ENCODE measurements around the gene RBCK1. TPM values are rescaled to one million over a fixed set of nuclear protein-coding genes. Genes with fewer than 3 reads are reported as not detected.

RBCK1 gene
- polyA plus RNA-seq, 3 donors from 2014 or later: 110 to 131 (median 126) TPM

DNA sequence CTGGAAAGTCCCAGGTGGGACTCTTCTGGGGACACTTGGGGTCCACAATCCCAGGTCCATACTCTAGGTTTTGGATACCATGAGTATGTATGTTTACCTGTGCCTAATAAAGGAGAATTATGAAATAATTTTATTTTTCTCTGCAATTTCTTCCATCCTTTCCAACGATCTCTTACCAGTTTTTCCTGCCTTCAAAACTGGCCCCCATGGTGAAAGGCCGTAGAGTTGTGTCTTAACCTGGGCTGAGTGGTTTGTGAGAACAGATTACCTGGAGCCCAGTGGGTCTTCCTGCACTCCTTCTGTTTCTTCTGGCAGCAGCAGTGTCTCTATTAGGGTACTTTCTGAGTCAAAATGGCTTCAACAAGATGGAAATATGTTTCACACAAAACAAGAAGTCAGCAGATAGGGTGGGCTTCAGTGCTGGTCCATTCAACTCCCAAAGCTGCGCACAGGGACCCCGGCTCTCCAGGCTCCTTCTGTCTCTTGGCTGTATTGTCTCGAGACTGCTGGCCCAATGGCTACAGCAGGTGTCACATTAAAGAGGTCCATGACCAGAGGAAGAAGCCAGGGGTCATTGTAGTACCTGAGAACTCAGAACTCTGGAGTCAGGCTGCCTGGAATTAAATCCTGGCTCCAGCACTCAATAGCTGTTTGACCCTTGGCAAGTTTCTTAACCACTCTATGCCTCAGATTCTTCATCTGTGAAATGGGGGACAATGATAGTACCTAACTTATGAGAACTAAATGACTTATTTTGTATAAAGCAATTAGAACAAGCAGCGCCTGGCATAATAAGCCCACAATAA is 10.5 kb upstream of the RBCK1 start:
- no peaks in the 10 kb centered on the region for H3K9me3 Mint-ChIP-seq
- H3K27ac Mint-ChIP-seq: no peak overlapping the region
- H3K36me3 Mint-ChIP-seq: peaks cover 3 to 20% (median 8%) of the 10 kb centered on the region in 3 donors
- DNase-seq: no peak
- H3K4me3 Mint-ChIP-seq: no peak overlapping the region
- peaks cover under 1 to 3% of the 10 kb centered on the region in 2 donors for H3K4me1 Mint-ChIP-seq
- peaks cover 0 to 4% (median 2%) of the 10 kb centered on the region in 3 donors for H3K27me3 Mint-ChIP-seq (ENCODE audit: low read depth in 3 of 3)

DNA sequence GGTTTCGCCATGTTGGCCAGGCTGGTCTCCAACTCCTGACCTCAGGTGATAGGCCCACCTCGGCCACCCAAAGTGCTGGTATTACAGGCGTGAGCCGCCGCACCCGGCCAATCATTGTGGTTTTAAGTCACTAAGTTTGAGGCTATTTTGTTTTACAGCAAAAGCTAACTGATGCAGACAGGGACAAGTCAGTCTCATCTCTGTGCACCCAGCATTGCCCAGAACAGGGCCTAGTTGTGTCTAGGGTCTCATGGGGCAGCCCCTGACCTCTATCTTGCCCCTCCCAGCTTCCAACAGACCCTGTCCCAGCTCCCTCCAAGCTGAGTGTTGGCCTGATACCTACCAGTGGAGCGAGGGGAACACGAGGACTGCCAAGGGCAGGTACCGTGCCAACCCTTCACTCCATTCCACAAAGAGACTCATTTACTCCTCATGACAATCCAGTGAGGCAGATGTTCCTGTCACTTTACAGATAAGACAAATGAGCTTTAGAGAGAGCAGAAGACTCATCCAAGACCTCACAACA is 8.9 kb upstream of the RBCK1 start:
- Mint-ChIP-seq H3K27me3 (ENCODE audit: low read depth in 3 of 3) (peaks cover 0 to 5% (median 0%) of the 10 kb centered on the region in 3 donors), H3K36me3 (peaks cover 3 to 9% (median 3%) of the 10 kb centered on the region in 3 donors), H3K4me1 (peaks cover 4 to 6% of the 10 kb centered on the region in 2 donors), H3K9me3 (no peaks in the 10 kb centered on the region), H3K4me3 (no peak overlapping the region), H3K27ac (peak overlapping the region in 1 of 6 donors; percentile 46)
- DNase-seq: no peak

- H3K27ac Mint-ChIP-seq: no peak overlapping the region
- H3K4me3 Mint-ChIP-seq: no peak overlapping the region
- no peaks in the 10 kb centered on the region for H3K9me3 Mint-ChIP-seq
- H3K4me1 Mint-ChIP-seq: peaks cover 4 to 6% of the 10 kb centered on the region in 2 donors
- DNase-seq: no peak
- peaks cover 3 to 5% (median 3%) of the 10 kb centered on the region in 3 donors for H3K36me3 Mint-ChIP-seq
- peaks cover 0 to 5% (median 1%) of the 10 kb centered on the region in 3 donors for H3K27me3 Mint-ChIP-seq (ENCODE audit: low read depth in 3 of 3)
These were observed 8.0 kb upstream of the RBCK1 start for GRCh38 chr20:400128-400453.

- H3K9me3 Mint-ChIP-seq: no peaks in the 10 kb centered on the region
- H3K27ac Mint-ChIP-seq: no peak overlapping the region
- no peak for DNase-seq
- no peak overlapping the region for H3K4me3 Mint-ChIP-seq
- H3K36me3 Mint-ChIP-seq: peaks cover 3 to 5% (median 3%) of the 10 kb centered on the region in 3 donors
- peaks cover 4 to 6% of the 10 kb centered on the region in 2 donors for H3K4me1 Mint-ChIP-seq
- H3K27me3 Mint-ChIP-seq (ENCODE audit: low read depth in 3 of 3): peaks cover 0 to 5% (median 2%) of the 10 kb centered on the region in 3 donors
These were observed 7.4 kb upstream of the RBCK1 start for GRCh38 chr20:400454-401275.

GRCh38 chr20:401682-402495 is 6.2 kb upstream of the RBCK1 start:
- Mint-ChIP-seq H3K9me3 (no peaks in the 10 kb centered on the region), H3K36me3 (peaks cover 2 to 3% (median 3%) of the 10 kb centered on the region in 3 donors), H3K27ac (no peak overlapping the region), H3K4me1 (peaks cover 7 to 10% of the 10 kb centered on the region in 2 donors), H3K4me3 (no peak overlapping the region), H3K27me3 (ENCODE audit: low read depth in 3 of 3) (peaks cover 2 to 5% (median 3%) of the 10 kb centered on the region in 3 donors)
- DNase-seq: no peak

DNA sequence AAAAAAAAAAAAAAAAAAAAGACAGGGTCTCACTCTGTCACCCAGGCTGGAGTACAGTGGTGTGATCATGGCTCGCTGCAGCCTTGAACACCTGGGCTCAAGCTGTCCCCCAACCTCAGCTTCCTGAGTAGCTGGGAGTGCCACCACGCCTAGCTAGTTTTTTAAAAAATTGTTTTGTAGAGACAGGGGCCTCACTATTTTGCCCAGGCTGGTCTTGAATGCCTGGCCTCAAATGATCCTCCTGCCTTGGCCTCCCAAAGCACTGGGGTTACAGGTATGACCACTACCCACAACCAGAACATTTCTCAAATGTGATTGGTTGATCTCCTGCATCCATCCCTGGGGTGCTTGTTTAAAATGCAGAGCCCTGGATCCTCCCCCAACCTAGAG is 5.6 kb upstream of the RBCK1 start:
- no peak overlapping the region for H3K27ac Mint-ChIP-seq
- peaks cover 8 to 10% (median 9%) of the 10 kb centered on the region in 3 donors for H3K27me3 Mint-ChIP-seq (ENCODE audit: low read depth in 3 of 3)
- peaks cover 0 to 3% (median 3%) of the 10 kb centered on the region in 3 donors for H3K36me3 Mint-ChIP-seq
- DNase-seq: no peak
- H3K4me3 Mint-ChIP-seq: no peak overlapping the region
- no peaks in the 10 kb centered on the region for H3K9me3 Mint-ChIP-seq
- H3K4me1 Mint-ChIP-seq: peaks cover 13 to 16% of the 10 kb centered on the region in 2 donors

DNA sequence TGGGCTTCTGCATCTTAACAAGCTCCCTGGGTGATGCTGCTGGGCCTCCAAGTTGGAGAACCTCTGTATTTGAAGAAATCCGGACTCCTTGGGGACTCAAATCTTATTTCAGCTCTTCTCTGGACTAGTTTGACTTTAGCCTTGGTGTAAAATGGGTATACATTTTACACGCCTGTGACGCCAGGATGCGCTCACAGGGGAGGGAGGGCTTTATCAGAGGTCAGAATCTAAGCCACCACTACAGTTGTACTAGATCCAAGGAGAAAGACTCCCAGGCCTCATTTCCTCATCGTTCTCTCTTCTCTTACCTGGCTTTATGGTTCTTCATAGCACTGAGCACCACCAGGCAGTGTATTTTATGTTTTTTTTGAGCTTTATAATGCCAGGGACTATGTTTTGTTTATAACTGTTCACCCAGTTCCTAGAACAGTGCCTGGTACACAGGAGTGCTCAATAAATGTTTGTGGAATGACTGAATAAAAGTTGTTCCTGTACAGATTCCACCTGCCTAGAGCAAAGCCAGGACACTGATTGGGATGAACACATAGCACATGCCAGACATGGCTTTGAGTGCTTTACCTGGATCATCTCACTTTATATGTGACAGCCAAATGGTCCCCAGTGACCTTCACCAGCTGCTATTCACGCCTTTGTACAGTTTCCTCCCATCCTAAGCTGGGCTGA is 5.1 kb upstream of the RBCK1 start:
- no peak overlapping the region for H3K4me3 Mint-ChIP-seq
- H3K4me1 Mint-ChIP-seq: peaks cover 14 to 17% of the 10 kb centered on the region in 2 donors
- no peaks in the 10 kb centered on the region for H3K9me3 Mint-ChIP-seq
- no peak for DNase-seq
- peaks cover 0 to 3% (median 3%) of the 10 kb centered on the region in 3 donors for H3K36me3 Mint-ChIP-seq
- H3K27me3 Mint-ChIP-seq (ENCODE audit: low read depth in 3 of 3): peaks cover 10% of the 10 kb centered on the region in 3 donors
- no peak overlapping the region for H3K27ac Mint-ChIP-seq

GRCh38 chr20:403582-403957 is 4.5 kb upstream of the RBCK1 start:
- peaks cover 0 to under 1% (median under 1%) of the 10 kb centered on the region in 3 donors for H3K36me3 Mint-ChIP-seq
- H3K27ac Mint-ChIP-seq: no peak overlapping the region
- no peak for DNase-seq
- H3K4me1 Mint-ChIP-seq: peaks cover 14 to 17% of the 10 kb centered on the region in 2 donors
- peaks cover 10 to 14% (median 10%) of the 10 kb centered on the region in 3 donors for H3K27me3 Mint-ChIP-seq (ENCODE audit: low read depth in 3 of 3)
- H3K9me3 Mint-ChIP-seq: no peaks in the 10 kb centered on the region
- H3K4me3 Mint-ChIP-seq: no peak overlapping the region

GRCh38 chr20:404088-404487 is 4.0 kb upstream of the RBCK1 start:
- no peaks in the 10 kb centered on the region for H3K9me3 Mint-ChIP-seq
- no peak overlapping the region for H3K27ac Mint-ChIP-seq
- peaks cover 10 to 17% (median 12%) of the 10 kb centered on the region in 3 donors for H3K27me3 Mint-ChIP-seq (ENCODE audit: low read depth in 3 of 3)
- no peak for DNase-seq
- no peaks in the 10 kb centered on the region for H3K36me3 Mint-ChIP-seq
- no peak overlapping the region for H3K4me3 Mint-ChIP-seq
- H3K4me1 Mint-ChIP-seq: peaks cover 18 to 20% of the 10 kb centered on the region in 2 donors

DNA sequence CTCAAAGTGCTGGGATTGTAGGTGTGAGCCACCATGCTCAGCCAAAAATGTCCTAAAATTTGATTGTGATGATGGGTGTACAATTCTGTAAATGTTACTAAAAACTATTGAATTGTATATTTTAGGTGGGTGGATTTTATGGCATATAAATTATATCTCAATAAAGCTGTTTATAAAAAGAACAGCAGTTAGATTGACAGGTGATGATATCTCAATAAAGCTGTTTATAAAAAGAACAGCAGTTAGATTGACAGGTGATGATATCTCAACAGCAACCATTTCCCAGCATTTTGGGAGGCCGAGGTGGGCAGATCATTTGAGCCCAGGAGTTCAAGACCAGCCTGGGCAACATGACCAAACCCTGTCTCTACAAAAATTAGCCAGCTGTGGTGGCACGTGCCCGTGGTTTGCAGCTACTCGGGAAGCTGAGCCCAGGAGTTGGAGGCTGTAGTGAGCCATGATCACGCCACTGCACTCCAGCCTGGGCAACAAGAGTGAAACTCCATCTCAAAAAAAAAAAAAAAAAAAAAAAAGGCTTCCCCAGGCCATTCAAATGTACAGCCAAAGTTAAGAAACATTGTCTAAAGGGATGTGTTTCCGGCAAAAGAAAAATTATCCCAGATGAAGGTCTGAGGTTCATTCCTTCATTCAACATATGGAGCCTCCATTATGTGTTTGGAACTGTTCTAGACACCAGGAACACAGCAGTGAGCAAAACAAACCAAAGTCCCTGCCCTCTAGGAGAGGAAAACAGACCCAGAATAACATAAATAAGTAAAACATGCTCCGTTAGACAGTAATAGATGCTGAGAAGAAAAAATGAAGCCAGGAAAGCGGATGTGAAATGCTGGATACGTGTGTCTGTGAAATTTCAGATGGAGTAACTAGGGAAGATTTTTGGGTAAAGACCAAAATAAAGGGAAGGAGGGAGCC is 1.6 kb upstream of the RBCK1 start:
- Mint-ChIP-seq H3K4me1 (peaks cover 38 to 44% of the 10 kb centered on the region in 2 donors), H3K27me3 (ENCODE audit: low read depth in 3 of 3) (peaks cover 7 to 18% (median 14%) of the 10 kb centered on the region in 3 donors), H3K9me3 (no peaks in the 10 kb centered on the region), H3K27ac (peak overlapping the region; percentile 86 to 97 (median 93)), H3K4me3 (peak overlapping the region; percentile 90 to 95 (median 91)), H3K36me3 (peaks cover 0 to 3% (median under 1%) of the 10 kb centered on the region in 3 donors)
- no peak for DNase-seq

GRCh38 chr20:407133-407952 is 756 bp upstream of the RBCK1 start:
- Mint-ChIP-seq H3K4me3 (peak overlapping the region; percentile 90 to 95 (median 91)), H3K27me3 (ENCODE audit: low read depth in 3 of 3) (peaks cover 7 to 18% (median 14%) of the 10 kb centered on the region in 3 donors), H3K9me3 (no peaks in the 10 kb centered on the region), H3K36me3 (peaks cover 3 to 7% (median 6%) of the 10 kb centered on the region in 3 donors), H3K4me1 (peaks cover 41 to 53% of the 10 kb centered on the region in 2 donors), H3K27ac (peak overlapping the region; percentile 86 to 97 (median 93))
- DNase-seq: peak in 2 of 3 donors; percentile 36 to 37
